Spleen (tissue), 11 donors: ENCODE data around the gene GSS. TPM values are rescaled to one million over a fixed set of nuclear protein-coding genes. Genes with fewer than 3 reads are reported as not detected.

Experiments used
- DNase-seq: peaks from one replicate; pipeline ENCODE4 v3.0.0-alpha.2; 2020
- H3K27ac ChIP-seq, 8 donors: fragments of 200-600 bp; sonication (generic) in 7 of 8; 1 replicate in 4 of 8; 2 replicates in 4 of 8; pipeline versions ENCODE4 v1.5.0 to v1.8.0; 2016 to 2021; ENCODE audit warnings: inconsistent platforms in 4 of 8, mild to moderate bottlenecking in 4 of 8, moderate library complexity in 1 of 8
- H3K27me3 ChIP-seq, 7 donors: fragments of 200-600 bp; sonication (generic) in 6 of 7; replicated peaks in 1 of 7; 1 replicate in 4 of 7; 2 replicates in 3 of 7; pipeline versions ENCODE4 v1.5.0 to v1.8.0; 2016 to 2021; ENCODE audit warnings: inconsistent platforms in 3 of 7, mild to moderate bottlenecking in 1 of 7
- H3K36me3 ChIP-seq, 6 donors: fragments of 200-600 bp; sonication (generic) in 5 of 6; 1 replicate in 4 of 6; 2 replicates in 2 of 6; pipeline versions ENCODE4 v1.5.0 to v1.8.0; 2016 to 2021; ENCODE audit warnings: inconsistent platforms in 2 of 6
- H3K4me1 ChIP-seq, 6 donors: fragments of 200-600 bp; sonication (generic) in 5 of 6; 1 replicate in 3 of 6; 2 replicates in 3 of 6; pipeline versions ENCODE4 v1.5.0 to v1.8.0; 2016 to 2021; ENCODE audit warnings: inconsistent platforms in 3 of 6
- H3K4me3 ChIP-seq, 8 donors: fragments of 200-600 bp; sonication (generic) in 7 of 8; 1 replicate in 4 of 8; 2 replicates in 4 of 8; pipeline versions ENCODE4 v1.5.0 to v1.8.0; 2016 to 2021; ENCODE audit warnings: inconsistent platforms in 4 of 8, mild to moderate bottlenecking in 4 of 8, moderate library complexity in 2 of 8
- H3K9me3 ChIP-seq, 8 donors: fragments of 200-600 bp; sonication (generic) in 7 of 8; 1 replicate in 4 of 8; 2 replicates in 4 of 8; pipeline versions ENCODE4 v1.5.0 to v1.8.0; 2016 to 2021; ENCODE audit warnings: inconsistent platforms in 4 of 8
- POLR2A ChIP-seq, 3 donors: fragments of 450-650 bp; IDR thresholded peaks; one replicate each; pipeline ENCODE4 v1.5.1; 2017; ENCODE audit warnings: antibody characterized with exemption in 3 of 3, mild to moderate bottlenecking in 1 of 3
- POLR2AphosphoS5 ChIP-seq, 3 donors: sonication (generic); formaldehyde crosslinking; IDR thresholded peaks; one replicate each; pipeline ENCODE4 v1.5.1; 2017; ENCODE audit warnings: antibody characterized with exemption in 3 of 3
- WGBS, 5 donors: extraction: QIAGEN DNeasy Blood & Tissue Kit in 3 of 5; methylation state at CpG; one replicate each; pipeline versions ENCODE4 v1.1.5 to v1.1.7; 2013 to 2018; 5-methylcytosine and 5-hydroxymethylcytosine counted together
- intact Hi-C: fragments of 100-400 bp; cut with DNase I; formaldehyde crosslinking; loops from one replicate; pipeline ENCODE4 v1.15.0; 2023; ENCODE audit warnings: low total_unique reads
- polyA plus RNA-seq, 3 donors: library from polyadenylated mRNA; stranded (reverse); fragments of 200-250 nt; gene quantifications; one replicate each; pipeline ENCODE4 v1.2.1, GENCODE V29; 2013
- total RNA-seq, 7 donors: library from RNA; depleted of rRNA in 3 of 7; stranded (reverse); fragments of >200 nt in 3 of 7; fragmentation: NEBNext Ultra II Directional in 4 of 7; extraction: Animal tissue kit (Norgen Biotek cat#: 25700) in 4 of 7; gene quantifications; one replicate each; pipeline versions ENCODE4 v1.1.0 to v1.2.1, GENCODE V29; 2016 to 2021
- TF ChIP-seq, protein P1 (sequence below), 11 experiments: fragments of 200-600 bp in 7 of 11; fragments of 450-650 bp in 4 of 11; sonication (generic) in 4 of 11; IDR thresholded peaks in 8 of 11; conservative IDR thresholded peaks in 3 of 11; 1 replicate in 7 of 11; 2 replicates in 4 of 11; pipeline versions ENCODE4 v1.4.0 to v1.8.0; 2016 to 2021; ENCODE audit warnings: antibody characterized with exemption in 11 of 11, inconsistent platforms in 4 of 11, mild to moderate bottlenecking in 1 of 11
- donor health status: healthy with polysubstance abuse.
- donor health status: DM: no; HTN: no; CAD: no; lungs with moderate emphysema.
- donor health status: DM: no; HTN: no; CAD: no.
- donor health status: Bipolar disorder and iron deficiency.
- donor health status: healthy.
- donor health status: DM: no; HTN: no; CAD: no.
- donor health status: DM: yes; HTN: yes; CAD: no.

Gene GSS
- total and polyA plus RNA-seq, 10 donors = 19.8 to 46.1 (median 32.7) TPM

GRCh38 chr20:34940081-34940481 lies 15.5 kb downstream of the GSS start:
- H3K9me3 ChIP-seq = no peaks in the 10 kb centered on the region
- no peak overlapping the region for H3K4me3 ChIP-seq
- H3K36me3 ChIP-seq = peaks cover 0 to 92% (median 30%) of the 10 kb centered on the region in 6 donors
- DNase-seq = no peak
- 64 to 85% (median 75%) methylated on average over 1 of the region's 1 CpG for WGBS, 5 donors
- TF ChIP-seq POLR2AphosphoS5 (IDR thresholded peaks at IDR 0.05) (no peak), POLR2A (IDR thresholded peaks at IDR 0.05) (no peak)
- TF ChIP-seq, protein P1, sequence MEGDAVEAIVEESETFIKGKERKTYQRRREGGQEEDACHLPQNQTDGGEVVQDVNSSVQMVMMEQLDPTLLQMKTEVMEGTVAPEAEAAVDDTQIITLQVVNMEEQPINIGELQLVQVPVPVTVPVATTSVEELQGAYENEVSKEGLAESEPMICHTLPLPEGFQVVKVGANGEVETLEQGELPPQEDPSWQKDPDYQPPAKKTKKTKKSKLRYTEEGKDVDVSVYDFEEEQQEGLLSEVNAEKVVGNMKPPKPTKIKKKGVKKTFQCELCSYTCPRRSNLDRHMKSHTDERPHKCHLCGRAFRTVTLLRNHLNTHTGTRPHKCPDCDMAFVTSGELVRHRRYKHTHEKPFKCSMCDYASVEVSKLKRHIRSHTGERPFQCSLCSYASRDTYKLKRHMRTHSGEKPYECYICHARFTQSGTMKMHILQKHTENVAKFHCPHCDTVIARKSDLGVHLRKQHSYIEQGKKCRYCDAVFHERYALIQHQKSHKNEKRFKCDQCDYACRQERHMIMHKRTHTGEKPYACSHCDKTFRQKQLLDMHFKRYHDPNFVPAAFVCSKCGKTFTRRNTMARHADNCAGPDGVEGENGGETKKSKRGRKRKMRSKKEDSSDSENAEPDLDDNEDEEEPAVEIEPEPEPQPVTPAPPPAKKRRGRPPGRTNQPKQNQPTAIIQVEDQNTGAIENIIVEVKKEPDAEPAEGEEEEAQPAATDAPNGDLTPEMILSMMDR (IDR thresholded peaks at IDR 0.05 in 8 of 11, conservative IDR thresholded peaks at IDR 0.05 in 3 of 11) = no peak
- intact Hi-C loops = no loop called here
- H3K27me3 ChIP-seq = no peaks in the 10 kb centered on the region
- no peak overlapping the region for H3K27ac ChIP-seq
- H3K4me1 ChIP-seq = peaks cover 0 to 24% (median 7%) of the 10 kb centered on the region in 6 donors

DNA sequence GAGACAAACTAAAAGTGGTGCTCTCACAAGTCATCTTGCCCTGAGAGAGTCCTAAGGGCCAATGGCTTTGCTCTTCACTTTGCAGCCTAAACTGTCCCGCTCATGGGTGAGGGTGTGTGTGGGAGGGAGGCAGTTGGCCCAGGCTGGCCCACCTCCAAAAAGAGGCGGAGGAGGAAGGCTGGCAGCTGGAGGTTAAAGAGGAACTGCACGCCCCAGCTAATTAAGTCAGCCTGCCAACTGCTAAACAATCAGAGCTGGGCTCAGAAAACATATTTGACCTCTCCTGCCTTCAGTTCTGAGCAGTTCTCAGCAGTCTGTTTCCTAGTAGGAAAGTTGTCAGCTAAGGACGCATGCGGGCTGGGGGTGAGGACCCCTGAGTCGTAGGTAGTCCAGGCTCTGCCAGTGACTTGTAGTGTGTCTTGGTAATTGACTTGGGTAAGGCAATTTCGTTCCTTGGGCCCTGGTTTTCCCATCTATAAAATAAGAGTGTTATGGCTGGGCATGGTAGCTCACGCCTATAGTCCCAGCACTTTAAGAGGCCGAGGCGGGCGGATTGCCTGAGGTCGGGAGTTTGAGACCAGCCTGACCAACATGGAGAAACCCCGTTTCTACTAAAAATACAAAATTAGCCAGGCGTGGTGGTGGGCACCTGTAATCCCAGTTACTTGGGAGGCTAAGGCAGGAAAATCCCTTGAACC lies 17.0 kb downstream of the GSS start:
- Histone ChIP-seq H3K9me3 (no peaks in the 10 kb centered on the region), H3K27ac (peak overlapping the region in 6 of 8 donors; percentile 26 to 65 (median 59))

DNA sequence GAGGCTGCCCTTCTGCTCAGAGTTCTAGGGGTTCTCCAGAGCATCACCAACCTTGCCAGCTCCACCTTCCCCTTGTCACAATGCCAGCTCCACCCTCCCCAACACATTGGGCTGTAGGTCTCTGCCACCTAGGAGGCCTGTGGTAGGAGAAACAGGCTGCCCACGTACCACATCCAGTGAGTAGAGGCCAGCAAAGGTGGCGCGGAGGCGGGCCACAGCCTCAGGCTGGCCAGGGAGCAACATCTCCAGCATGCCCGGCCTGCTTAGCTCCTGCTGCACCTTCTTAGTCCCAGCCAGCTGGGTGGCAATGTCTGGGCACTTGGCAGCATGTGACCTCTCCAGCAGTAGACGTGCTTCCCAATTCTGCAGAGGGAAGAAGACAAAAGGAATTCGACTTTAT lies 23.8 kb downstream of the GSS start:
- H3K27ac ChIP-seq = no peak overlapping the region
- no peaks in the 10 kb centered on the region for H3K4me1 ChIP-seq
- TF ChIP-seq POLR2A (IDR thresholded peaks at IDR 0.05) = no peak
- TF ChIP-seq, protein P1 (IDR thresholded peaks at IDR 0.05 in 8 of 11, conservative IDR thresholded peaks at IDR 0.05 in 3 of 11) = no peak
- peak in 1 of 3 donors; percentile 24 for TF ChIP-seq POLR2AphosphoS5 (IDR thresholded peaks at IDR 0.05)
- WGBS, 5 donors = 91 to 97% (median 94%) methylated on average over 4 to 7 of the region's 7 CpGs
- intact Hi-C loops = no loop called here
- no peak overlapping the region for H3K4me3 ChIP-seq
- H3K36me3 ChIP-seq = peaks cover 0 to 99% (median 46%) of the 10 kb centered on the region in 6 donors
- no peaks in the 10 kb centered on the region for H3K9me3 ChIP-seq
- no peak for DNase-seq
- H3K27me3 ChIP-seq = no peaks in the 10 kb centered on the region

More for the DNA sequence above, 17.0 kb downstream of the GSS start:
- TF ChIP-seq POLR2A (IDR thresholded peaks at IDR 0.05) (no peak), POLR2AphosphoS5 (IDR thresholded peaks at IDR 0.05) (peak in 2 of 3 donors; percentile 39 to 54)
- 59 to 71% (median 62%) methylated on average over 14 of the region's 14 CpGs for WGBS, 5 donors
- Histone ChIP-seq H3K4me1 (peaks cover 0 to 24% (median 7%) of the 10 kb centered on the region in 6 donors), H3K4me3 (no peak overlapping the region), H3K27me3 (no peaks in the 10 kb centered on the region), H3K36me3 (peaks cover 0 to 92% (median 32%) of the 10 kb centered on the region in 6 donors)
- no peak for DNase-seq
- intact Hi-C loops = no loop called here

GRCh38 chr20:34928411-34928810 lies 27.2 kb downstream of the GSS start:
- H3K4me1 ChIP-seq = no peaks in the 10 kb centered on the region
- no peaks in the 10 kb centered on the region for H3K9me3 ChIP-seq
- no peak overlapping the region for H3K4me3 ChIP-seq
- H3K27me3 ChIP-seq = no peaks in the 10 kb centered on the region
- peaks cover 0 to 99% (median 54%) of the 10 kb centered on the region in 6 donors for H3K36me3 ChIP-seq
- no peak for DNase-seq
- TF ChIP-seq, protein P1 (IDR thresholded peaks at IDR 0.05 in 8 of 11, conservative IDR thresholded peaks at IDR 0.05 in 3 of 11) = no peak
- TF ChIP-seq POLR2A (IDR thresholded peaks at IDR 0.05) = no peak
- no peak for TF ChIP-seq POLR2AphosphoS5 (IDR thresholded peaks at IDR 0.05)
- intact Hi-C loops = no loop called here
- no peak overlapping the region for H3K27ac ChIP-seq
- WGBS, 5 donors = 72 to 100% (median 96%) methylated on average over 2 of the region's 2 CpGs
